ENCODE measurements around the gene KCNK7.

KCNK7 gene

DNA sequence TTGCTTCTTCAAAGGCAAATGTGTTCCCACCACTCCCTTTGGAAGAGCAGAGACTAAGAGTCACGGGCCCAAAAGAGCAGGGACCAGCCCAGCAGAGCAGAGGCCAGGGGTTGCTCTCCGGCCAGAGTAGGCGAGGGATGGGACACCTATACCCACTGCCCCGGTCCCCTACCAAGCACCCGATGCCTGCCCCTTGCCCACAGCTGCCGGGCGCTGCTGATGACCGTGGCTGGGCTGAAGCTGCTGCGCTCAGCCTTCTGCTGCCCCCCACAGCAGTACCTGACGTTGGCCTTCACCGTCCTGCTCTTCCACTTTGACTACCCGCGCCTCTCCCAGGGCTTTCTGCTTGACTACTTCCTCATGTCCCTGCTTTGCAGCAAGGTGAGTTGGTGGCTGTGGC, 31.6 kb upstream of the KCNK7 start:
- no peak for DNase-seq (ENCODE audit: low spot score)

GRCh38 chr11:65625628-65626342, 30.2 kb upstream of the KCNK7 start:
- no peak for DNase-seq (ENCODE audit: low spot score)

DNA sequence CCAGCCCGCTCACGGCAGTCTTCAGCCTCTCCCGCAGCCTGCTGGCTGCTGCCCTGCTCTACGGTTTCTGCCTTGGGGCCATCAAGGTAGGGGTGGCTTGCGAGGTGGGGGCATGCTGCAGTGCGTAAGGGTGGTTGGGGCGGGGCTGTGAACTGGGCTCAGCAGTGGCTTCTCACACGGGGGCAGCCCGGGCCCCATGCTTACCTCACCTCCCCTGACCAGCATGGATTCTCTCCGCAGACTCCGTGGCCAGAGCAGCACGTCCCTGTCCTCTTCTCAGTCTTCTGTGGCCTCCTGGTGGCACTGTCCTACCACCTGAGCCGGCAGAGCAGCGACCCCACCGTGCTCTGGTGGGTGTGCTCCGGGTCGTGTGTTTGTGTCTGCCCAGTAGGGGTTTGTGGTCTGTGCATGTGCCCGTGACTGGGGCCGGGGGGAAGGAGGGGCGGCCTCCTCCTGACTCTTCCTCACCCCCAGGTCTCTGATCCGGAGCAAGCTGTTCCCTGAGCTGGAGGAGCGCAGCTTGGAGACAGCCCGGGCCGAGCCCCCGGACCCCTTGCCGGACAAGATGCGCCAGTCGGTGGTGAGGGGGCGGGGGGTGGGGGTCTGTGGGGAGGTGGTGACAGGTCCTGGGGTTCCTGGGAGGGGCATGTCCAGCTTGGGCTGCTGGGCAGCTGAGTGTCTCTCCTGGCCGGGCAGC, 29.5 kb upstream of the KCNK7 start:
- no peak for DNase-seq (ENCODE audit: low spot score)

DNA sequence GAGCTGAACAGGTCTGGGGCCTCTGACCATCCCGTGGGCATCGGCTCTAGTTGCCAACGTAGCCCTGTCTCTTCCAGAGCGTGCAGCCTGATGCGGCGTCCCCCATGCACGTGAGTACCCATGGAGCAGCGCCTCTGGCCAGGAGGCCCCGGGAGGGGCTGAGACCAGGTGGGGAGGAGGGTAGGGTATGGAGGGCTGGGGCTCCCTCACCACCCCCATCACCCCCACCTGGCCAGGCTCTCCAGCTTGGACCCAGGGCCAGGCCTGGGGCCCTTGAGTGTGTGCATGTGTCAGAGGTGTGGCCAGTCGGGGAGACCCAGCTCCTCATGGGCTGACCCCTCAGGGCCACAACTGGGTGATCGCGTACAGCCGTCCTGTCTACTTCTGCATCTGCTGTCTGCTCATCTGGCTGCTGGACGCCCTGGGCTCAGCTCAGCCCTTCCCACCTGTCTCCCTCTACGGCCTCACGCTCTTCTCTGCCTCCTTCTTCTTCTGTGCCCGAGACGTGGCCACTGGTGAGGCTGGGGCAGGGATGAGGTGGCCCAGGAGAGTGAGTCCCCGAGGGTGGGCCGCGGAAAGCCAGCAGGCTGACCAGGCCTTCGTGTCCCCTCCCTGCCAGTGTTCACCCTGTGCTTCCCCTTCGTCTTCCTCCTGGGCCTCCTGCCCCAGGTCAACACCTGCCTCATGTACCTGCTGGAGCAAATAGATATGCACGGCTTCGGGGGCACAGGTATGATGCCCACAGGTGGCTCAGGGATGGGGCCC, 28.4 kb upstream of the KCNK7 start:
- DNase-seq (ENCODE audit: low spot score): no peak

DNA sequence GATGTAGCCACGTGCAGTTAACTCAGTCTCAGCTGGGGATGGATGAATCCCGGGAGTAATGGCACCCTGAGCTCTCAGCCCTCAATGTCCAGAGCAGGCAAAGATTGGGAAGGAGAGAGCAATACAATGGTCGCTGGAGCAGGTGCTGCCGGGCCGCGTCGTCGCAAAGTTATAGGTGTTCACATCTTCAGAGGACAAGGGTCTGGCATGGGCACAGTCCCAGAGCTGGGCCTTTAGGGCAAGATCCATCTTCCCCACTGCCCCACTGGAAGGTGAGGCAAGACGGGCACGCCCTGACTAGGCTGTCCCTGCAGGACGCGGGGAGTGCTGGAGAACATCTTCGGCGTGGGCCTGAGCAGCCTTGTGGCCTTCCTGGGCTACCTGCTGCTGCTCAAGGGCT, 27.6 kb upstream of the KCNK7 start:
- no peak for DNase-seq (ENCODE audit: low spot score)

GRCh38 chr11:65622011-65622410, 26.4 kb upstream of the KCNK7 start:
- DNase-seq (ENCODE audit: low spot score): no peak

- no peak for DNase-seq (ENCODE audit: low spot score)
These were observed 25.9 kb upstream of the KCNK7 start for GRCh38 chr11:65621460-65621859.

- DNase-seq (ENCODE audit: low spot score): no peak
These were observed 25.1 kb upstream of the KCNK7 start for GRCh38 chr11:65620666-65621065.

- DNase-seq (ENCODE audit: low spot score): no peak
These were observed 23.8 kb upstream of the KCNK7 start for GRCh38 chr11:65619281-65619928.

GRCh38 chr11:65618763-65619162, 23.2 kb upstream of the KCNK7 start:
- no peak for DNase-seq (ENCODE audit: low spot score)

DNA sequence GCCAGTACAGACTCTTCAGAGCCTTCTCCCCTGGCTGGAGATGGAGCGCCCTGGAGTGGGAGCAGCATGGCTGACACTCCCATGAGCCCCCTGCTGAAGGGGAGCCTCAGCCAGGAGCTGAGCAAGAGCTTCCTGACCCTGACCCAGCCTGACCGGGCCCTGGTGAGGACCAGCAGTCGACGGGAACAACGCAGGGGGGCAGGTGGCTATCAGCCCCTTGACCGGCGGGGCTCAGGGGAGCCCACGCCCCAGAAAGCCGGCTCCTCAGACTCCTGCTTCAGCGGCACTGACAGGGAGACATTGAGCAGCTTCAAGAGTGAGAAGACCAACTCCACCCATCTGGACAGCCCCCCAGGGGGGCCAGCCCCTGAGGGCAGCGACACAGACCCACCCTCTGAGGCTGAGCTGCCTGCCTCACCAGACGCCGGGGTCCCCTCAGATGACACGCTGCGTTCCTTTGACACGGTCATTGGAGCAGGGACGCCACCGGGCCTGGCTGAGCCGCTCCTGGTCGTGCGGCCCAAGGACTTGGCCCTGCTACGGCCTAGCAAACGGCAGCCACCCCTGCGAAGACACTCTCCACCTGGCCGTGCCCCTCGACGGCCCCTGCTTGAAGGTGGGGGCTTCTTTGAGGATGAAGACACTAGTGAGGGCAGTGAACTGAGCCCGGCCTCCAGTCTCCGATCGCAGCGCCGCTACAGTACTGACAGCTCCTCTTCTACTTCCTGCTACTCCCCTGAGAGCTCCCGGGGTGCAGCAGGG, 22.6 kb upstream of the KCNK7 start:
- DNase-seq (ENCODE audit: low spot score): no peak

- no peak for DNase-seq (ENCODE audit: low spot score)
These were observed 21.7 kb upstream of the KCNK7 start for GRCh38 chr11:65617136-65617850.

- DNase-seq (ENCODE audit: low spot score): no peak
These were observed 21.0 kb upstream of the KCNK7 start for GRCh38 chr11:65616575-65617001.

- DNase-seq (ENCODE audit: low spot score): no peak
These were observed 20.5 kb upstream of the KCNK7 start for GRCh38 chr11:65615950-65616574.

DNA sequence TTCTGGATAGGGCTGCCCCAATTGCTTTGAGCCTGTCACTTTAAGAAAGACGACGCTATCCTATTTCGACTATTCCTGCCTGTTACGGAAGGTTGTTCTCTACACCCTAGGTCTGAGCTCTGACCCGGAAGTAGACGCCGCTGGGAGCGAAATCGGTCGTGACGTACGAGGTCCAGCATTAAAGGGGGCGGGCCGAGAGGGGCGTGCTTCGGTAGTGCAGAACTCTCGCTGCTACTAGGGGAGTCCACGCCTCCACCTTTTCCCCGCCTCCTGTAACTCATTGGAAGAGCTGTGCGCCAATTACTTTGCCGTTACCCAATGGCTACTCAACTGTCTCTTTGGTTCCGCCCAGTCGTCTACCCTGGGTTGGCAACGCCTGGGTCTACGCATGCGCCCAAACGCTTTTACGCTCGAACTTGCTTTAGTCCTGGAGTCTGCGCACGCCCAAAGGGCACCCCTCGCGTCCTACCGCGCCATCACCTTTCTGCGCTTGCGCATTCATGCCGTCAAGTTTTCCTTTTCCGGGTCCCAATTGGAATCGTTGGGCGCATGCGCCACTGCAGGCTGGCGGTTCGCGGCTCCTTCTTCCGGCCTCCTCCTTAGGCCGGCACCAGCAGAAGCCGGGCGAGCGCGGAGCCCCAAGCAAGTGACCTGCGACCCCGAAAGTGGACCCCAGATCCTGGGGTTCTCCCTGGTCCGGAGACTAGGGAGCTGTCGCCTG, 19.8 kb upstream of the KCNK7 start, which contains the start of gene PCNX3:
Gene PCNX3, plus strand, starts transcription at position 548 of the 721 bp plus-strand sequence. CDS start 536 bp downstream, outside the sequence.
- peak; percentile 100 for DNase-seq (ENCODE audit: low spot score)

- DNase-seq (ENCODE audit: low spot score): no peak
These were observed 17.7 kb upstream of the KCNK7 start for GRCh38 chr11:65613091-65613928.

GRCh38 chr11:65612691-65613090, 17.1 kb upstream of the KCNK7 start:
- DNase-seq (ENCODE audit: low spot score): no peak

DNA sequence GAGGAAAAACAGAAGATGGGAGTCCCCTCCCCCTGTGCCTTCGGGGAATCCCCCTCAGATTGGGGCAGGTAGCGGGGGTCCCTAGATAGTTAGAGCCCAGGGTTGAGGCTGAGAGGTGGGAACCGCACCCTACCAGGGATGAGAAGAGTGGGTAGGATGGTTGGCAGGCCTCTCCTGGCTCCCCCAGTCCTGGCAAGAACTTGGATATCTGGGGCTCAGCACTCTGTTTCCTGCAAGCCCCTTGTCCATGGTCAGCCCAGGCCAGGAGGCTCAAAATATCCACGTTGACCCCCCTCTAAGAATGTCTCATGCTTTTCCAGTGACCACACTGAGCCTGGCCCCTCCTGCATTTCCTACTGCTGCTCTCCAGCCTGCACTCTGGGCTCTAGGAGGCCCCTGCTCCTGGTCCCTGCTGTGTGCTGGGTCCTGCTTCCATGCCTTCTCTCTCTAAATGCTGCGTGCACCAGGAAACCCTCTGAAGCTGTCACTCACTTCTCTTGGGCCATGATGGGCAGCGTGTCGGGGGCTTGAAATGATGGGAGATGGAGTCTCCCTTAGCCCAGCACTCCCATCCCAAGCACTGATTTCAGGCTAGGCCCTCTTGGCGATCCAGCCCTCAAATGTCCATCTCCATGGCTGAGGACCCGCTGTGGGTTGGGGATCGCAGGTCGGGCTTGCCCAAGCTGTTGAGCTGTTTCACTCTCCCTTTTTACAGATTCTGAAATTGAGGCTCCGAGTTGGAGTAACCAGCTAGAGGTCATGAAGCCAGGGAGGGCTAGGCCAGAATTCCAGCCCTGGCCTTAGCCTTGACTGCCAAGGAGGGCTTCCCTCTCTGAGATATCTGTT, 16.4 kb upstream of the KCNK7 start:
- DNase-seq (ENCODE audit: low spot score): no peak

Measured in SW480 (cell line).